Urothelium cell line (cell line): ENCODE results near the gene MOB2.

Experiments used
- DNase-seq: peaks from one replicate; pipeline ENCODE4 v3.0.0; 2011; ENCODE audit warnings: low spot score, mixed read lengths
- FAIRE-seq: peaks from 2 replicates; lab custom pipeline; 2011; peaks lifted over from hg19 to GRCh38; lab: Jason Lieb, UNC

Gene MOB2

GRCh38 chr11:1488575-1489180 is 2.1 kb upstream of the MOB2 start:
- DNase-seq (no peak), FAIRE-seq (no peak)

- DNase-seq = no peak
- FAIRE-seq = no peak
Observed at GRCh38 chr11:1487851-1488574, 1.4 kb upstream of the MOB2 start.

GRCh38 chr11:1487091-1487850 is 692 bp upstream of the MOB2 start:
- FAIRE-seq (no peak), DNase-seq (no peak)

DNA sequence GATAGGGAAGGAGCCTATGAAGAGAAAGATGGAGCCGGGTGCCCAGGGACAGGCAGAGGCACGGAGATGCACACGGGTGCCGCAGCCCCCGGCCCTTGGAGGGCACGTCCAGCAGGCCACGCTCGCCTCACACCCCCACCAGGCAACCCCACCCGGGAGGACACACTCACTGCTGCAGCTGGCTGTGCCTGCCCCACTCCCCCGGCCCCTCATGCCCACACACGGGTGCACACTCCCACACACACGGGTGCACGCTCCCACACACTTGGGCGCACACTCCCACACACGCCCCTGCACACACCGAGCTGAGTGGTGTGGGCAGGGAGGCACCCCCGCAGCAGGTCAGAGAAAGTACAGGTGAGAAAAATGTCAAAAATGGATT is 1.1 kb downstream of the MOB2 start:
- FAIRE-seq (no peak), DNase-seq (no peak)

DNA sequence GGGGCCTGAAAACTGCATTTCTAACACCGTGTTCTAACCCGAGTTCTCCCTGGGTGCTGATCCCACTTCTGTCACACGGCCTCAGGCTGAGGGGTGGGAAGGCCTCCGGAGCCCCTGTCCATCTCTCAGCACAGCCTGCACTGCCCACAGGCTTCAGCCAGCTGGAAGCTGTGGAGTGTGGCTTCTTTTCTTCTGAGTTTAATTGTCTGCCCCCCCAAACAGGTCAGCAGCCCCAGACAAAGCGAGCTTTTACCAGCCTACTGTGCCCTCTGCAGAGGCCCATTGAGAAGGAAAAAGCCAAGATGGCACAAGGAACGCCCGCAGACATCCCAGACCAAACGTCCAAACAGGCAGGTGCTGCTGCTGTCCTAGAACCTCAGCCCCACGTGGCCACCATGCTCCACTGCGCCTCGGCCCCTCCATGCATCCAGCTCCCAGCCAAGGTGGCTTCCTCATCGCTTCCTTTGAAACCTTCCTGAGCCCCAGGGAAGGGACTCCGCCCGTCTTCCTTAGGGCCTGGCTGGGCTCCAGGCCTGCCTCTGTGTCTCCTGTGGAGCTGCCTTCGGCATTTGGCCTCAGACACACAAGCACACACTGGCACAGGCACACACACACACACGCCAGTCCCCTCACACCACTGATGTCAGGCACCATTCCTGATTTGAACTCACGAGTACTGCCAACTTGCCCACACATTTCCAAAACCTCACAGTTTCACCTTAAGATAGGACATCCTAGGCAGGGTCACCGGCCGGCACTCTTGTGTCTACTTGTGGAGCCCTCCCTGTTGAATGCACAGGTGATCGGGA is 1.7 kb downstream of the MOB2 start:
- FAIRE-seq (no peak), DNase-seq (peak; percentile 7)

- DNase-seq (no peak), FAIRE-seq (no peak)
Observed at GRCh38 chr11:1484061-1484671, 2.4 kb downstream of the MOB2 start.

DNA sequence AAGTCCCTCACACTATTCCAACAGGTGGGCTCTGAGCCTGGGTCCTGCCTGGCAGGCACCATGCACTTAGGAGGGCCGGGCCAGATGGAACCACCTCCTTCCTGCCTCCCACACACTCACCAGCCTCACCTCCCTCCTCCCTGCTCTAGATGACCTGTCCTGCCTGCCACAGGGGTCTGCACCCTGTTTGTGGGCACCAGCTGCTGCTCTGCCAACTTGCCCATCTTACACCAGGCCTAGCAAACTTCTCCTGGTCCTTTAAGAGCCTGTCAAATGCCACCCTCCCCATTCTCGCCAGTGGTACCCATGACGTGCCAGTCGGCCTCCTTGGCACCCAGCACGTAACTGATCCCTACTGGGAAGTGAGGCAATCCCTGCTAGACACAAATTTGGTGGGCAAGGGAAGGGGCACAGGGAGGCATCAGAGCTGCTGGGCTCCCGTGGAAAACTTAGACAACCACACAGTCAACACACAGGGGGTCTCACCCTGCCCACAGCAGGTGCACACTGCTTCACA is 3.1 kb downstream of the MOB2 start:
- FAIRE-seq (no peak), DNase-seq (no peak)

- DNase-seq = no peak
- FAIRE-seq = no peak
Observed at GRCh38 chr11:1482581-1483444, 3.8 kb downstream of the MOB2 start.

DNA sequence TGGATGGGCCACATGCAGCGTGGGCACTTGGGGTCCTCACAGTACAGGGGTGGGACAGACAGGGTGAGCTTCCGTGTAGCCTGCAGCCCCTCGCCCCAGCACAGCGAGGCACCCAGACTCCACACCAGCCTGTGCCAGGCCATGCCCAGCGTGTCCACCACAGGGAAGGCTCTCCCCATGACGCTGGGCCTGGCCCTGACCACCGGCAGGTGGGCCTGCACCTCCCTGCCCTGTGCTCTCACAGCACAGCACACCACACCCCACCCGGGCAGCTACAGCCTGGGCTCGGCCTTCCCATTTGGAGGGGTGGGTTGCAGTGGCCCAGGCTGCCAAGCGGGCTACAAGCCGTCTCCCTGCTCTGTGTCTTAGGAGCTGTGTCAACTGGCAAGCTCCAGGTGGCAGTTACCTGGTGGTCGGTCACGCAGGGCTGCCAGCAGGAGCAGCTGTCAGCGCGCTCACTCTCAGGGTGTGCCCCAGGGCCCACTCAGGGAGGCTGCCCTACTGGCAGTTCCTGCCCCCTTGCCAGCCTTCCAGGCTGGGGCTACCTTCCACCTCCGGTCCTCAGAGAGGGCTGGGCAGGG is 4.6 kb downstream of the MOB2 start:
- no peak for FAIRE-seq
- no peak for DNase-seq

GRCh38 chr11:1481483-1481825 is 5.1 kb downstream of the MOB2 start:
- DNase-seq = no peak
- no peak for FAIRE-seq

DNA sequence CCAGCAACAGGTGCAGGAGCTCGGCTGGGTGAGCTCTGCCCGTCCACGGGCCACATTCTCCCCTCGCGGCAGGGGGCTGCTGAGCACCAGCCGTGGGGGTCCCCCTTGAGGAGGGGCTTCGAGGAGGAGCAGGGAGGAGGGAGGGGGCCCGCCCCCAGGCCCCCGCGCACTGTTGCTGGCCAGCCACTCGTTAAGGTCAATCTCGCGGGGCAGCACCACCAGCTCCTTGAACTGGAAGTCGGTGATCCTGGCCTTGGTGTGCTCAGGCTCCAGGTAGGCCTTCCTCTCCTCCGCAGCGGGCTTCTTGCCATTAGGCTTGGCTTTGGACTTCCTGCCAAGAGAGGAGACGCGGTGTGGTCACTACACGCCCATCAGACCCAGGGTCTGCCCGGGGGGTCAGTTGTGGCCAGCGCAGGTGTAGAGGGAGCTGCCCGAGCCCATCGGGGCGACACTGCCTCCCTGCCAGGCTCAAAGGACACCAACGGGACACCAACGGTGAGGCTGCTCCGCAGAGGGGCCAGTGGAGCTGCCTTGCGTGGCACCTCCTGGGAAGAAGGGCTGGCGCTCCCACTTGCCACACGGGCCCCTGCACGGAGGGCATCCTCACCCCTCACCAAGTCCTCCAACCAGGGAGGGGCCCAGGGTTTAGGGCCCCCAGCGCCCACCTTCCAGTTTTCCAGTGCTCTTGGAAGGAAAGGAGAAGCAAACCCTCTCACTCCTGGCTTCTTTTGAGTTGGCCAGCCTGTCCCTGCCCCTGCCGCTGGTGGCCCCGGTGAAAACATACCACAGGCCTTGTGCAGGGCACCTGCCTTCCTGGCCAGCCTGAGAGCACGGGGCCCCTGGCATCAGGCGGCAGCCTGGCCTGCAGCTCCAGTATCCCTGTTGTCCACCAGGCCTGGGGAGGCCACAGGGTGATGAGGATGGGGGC is 5.8 kb downstream of the MOB2 start:
- no peak for DNase-seq
- no peak for FAIRE-seq

DNA sequence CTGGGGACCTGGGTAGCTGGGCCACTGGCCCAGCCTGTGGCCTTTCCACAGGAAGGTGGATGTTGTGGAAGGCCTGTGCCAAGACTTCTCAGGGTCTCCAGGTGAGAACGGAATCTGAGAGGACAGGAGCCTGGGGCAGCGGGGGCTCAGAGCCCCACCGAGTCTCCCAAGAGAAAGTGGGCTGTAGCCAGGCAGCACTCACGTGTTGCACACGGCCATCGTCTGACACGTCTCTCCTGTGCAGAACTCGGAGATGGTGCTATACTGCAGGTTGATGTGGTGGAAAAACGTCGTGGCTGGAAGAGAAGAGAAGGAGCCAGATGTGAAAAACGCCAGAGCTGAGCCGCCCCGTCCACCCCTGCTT is 6.4 kb downstream of the MOB2 start:
- no peak for DNase-seq
- no peak for FAIRE-seq

GRCh38 chr11:1479678-1480118 is 6.9 kb downstream of the MOB2 start:
- DNase-seq = no peak
- FAIRE-seq = no peak

DNA sequence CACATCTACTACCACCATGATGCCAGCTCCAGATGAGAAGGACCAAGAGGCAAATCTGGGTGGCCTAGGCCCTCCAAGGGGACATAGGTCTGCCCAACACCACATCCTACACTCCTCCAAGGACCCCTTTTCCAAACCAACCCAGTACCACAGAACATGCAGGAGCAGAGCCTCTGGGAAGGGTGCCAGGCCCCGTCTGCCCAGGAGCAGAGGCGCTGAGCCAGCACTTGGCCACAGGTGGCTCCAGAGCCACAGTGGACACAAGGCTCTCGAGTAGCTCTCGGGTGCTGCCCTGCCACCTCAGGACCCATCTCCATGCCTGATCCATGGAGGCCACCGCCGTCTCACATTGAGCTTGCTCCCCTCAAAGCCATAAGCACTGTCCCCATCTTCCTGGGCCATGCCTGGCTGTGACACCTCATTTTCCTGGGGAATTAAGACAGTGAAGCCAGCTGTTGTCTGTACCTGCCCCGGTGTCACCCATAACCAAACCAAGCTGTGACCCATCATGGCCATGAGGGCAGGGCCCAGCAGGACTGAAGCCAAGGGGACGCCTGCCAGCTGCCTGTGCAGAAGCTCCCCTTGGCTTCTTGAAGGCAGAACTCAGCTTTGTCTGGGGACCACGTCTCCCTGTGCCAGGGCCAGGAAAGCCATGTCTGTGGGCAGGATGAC is 7.4 kb downstream of the MOB2 start:
- no peak for FAIRE-seq
- no peak for DNase-seq

DNA sequence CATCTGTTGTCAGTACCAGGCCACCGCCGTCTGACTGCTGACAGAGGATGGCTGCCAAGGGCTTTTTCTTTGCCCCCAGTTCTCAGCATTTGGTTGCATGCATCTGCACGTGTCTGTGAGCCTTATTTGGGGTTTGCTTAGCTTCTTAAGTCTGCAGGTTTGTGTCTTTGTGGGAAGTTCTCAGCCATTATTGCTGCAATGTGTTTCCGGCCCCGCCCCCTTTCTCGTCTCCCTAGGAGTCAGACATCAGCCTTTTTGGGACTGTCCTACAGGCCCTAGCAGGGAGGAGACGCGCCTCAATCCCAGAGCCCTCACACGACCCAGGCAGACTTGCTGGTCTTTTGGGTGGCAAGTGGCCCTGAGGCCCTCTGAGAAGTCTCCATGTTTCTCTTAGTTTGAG is 8.0 kb downstream of the MOB2 start:
- no peak for FAIRE-seq

GRCh38 chr11:1478011-1478410 is 8.6 kb downstream of the MOB2 start:
- DNase-seq = no peak
- no peak for FAIRE-seq

More for the DNA sequence above, 8.0 kb downstream of the MOB2 start:
- DNase-seq = no peak

- no peak for FAIRE-seq
Observed at GRCh38 chr11:1476940-1477736, 9.4 kb downstream of the MOB2 start.

More at GRCh38 chr11:1476940-1477736, 9.4 kb downstream of the MOB2 start:
- no peak for DNase-seq
